ENCODE results near the gene CCL27. TPM values are rescaled to one million over a fixed set of nuclear protein-coding genes. Genes with fewer than 3 reads are reported as not detected.

The CCL27 gene
- total RNA-seq, 2 experiments from 2014 or later, result 0.80 TPM; not detected in 1

- Mint-ChIP-seq H3K4me3 (no peak overlapping the region), H3K4me1 (ENCODE audit: low read depth) (peaks cover 18% of the 10 kb centered on the region), H3K27ac (no peak overlapping the region), H3K27me3 (no peaks in the 10 kb centered on the region), H3K9me3 (no peaks in the 10 kb centered on the region), H3K36me3 (peaks cover 2% of the 10 kb centered on the region)
- ChIA-PET CTCF (interaction anchor here (1.0 to 2.5 kb wide), 3 partner anchors 8 to 19 kb away, joined by 3 to 8 read pairs (median 3); partner anchors contain the start of genes GALT and SIGMAR1), POLR2A (no interaction called here)
- intact Hi-C loops (cut with micrococcal nuclease), result no loop called here
- no peak for DNase-seq
Observed at GRCh38 chr9:34656992-34657391, 5.5 kb downstream of the CCL27 start.

- Mint-ChIP-seq H3K36me3 (peaks cover 5% of the 10 kb centered on the region), H3K9me3 (no peaks in the 10 kb centered on the region), H3K4me3 (no peak overlapping the region), H3K27me3 (no peaks in the 10 kb centered on the region), H3K4me1 (ENCODE audit: low read depth) (peaks cover 17% of the 10 kb centered on the region), H3K27ac (no peak overlapping the region)
- intact Hi-C loops (cut with micrococcal nuclease), result no loop called here
- no peak for DNase-seq
- POLR2A ChIA-PET, result interaction anchor here (0.6 to 0.8 kb wide), 2 partner anchors 10 to 47 kb away, joined by 3 read pairs; no protein-coding TSS in a partner anchor
- CTCF ChIA-PET, result no interaction called here
Observed at GRCh38 chr9:34655394-34655793, 7.1 kb downstream of the CCL27 start.

GRCh38 chr9:34654323-34655051, 8.0 kb downstream of the CCL27 start:
- H3K27ac Mint-ChIP-seq, result no peak overlapping the region
- CTCF ChIA-PET, result no interaction called here
- H3K9me3 Mint-ChIP-seq, result no peaks in the 10 kb centered on the region
- H3K27me3 Mint-ChIP-seq, result no peaks in the 10 kb centered on the region
- intact Hi-C loops (cut with micrococcal nuclease), result no loop called here
- POLR2A ChIA-PET, result no interaction called here
- H3K4me1 Mint-ChIP-seq (ENCODE audit: low read depth), result peaks cover 17% of the 10 kb centered on the region
- H3K4me3 Mint-ChIP-seq, result no peak overlapping the region
- no peak for DNase-seq
- H3K36me3 Mint-ChIP-seq, result peaks cover 8% of the 10 kb centered on the region

- Mint-ChIP-seq H3K36me3 (peaks cover 18% of the 10 kb centered on the region), H3K27me3 (no peaks in the 10 kb centered on the region), H3K27ac (no peak overlapping the region), H3K4me3 (no peak overlapping the region), H3K9me3 (no peaks in the 10 kb centered on the region), H3K4me1 (ENCODE audit: low read depth) (peaks cover 25% of the 10 kb centered on the region)
- ChIA-PET POLR2A (no interaction called here), CTCF (interaction anchor here (0.9 kb wide), 1 partner anchor 20 kb away, joined by 3 read pairs; no protein-coding TSS in a partner anchor)
- intact Hi-C loops (cut with micrococcal nuclease), result no loop called here
- DNase-seq, result no peak
Observed at GRCh38 chr9:34653151-34654072, 9.0 kb downstream of the CCL27 start.

- Mint-ChIP-seq H3K27me3 (no peaks in the 10 kb centered on the region), H3K27ac (peak overlapping the region; percentile 44), H3K4me1 (ENCODE audit: low read depth) (peaks cover 33% of the 10 kb centered on the region), H3K36me3 (peaks cover 26% of the 10 kb centered on the region), H3K4me3 (no peak overlapping the region), H3K9me3 (no peaks in the 10 kb centered on the region)
- intact Hi-C loops (cut with micrococcal nuclease), result no loop called here
- DNase-seq, result no peak
- ChIA-PET CTCF (interaction anchor here (0.9 to 1.0 kb wide), 2 partner anchors 19 to 50 kb away, joined by 3 read pairs; no protein-coding TSS in a partner anchor), POLR2A (interaction anchor here (1.5 kb wide), 1 partner anchor 12 kb away, joined by 3 read pairs; no protein-coding TSS in a partner anchor)
Observed at GRCh38 chr9:34652602-34653000, 9.9 kb downstream of the CCL27 start.

GRCh38 chr9:34651876-34652601, 10.4 kb downstream of the CCL27 start, which contains the start of gene IL11RA:
IL11RA (plus strand) TSS chr9:34652185; CDS start chr9:34655218, 3,033 bp downstream.
- DNase-seq, result peak; percentile 79
- intact Hi-C loops (cut with micrococcal nuclease), result no loop called here
- POLR2A ChIA-PET, result interaction anchor here (1.5 kb wide), 1 partner anchor 13 kb away, joined by 3 read pairs; no protein-coding TSS in a partner anchor
- Mint-ChIP-seq H3K27ac (peak within 1 kb of the TSS; percentile 44), H3K4me1 (ENCODE audit: low read depth) (peaks cover 36% of the 10 kb centered on the region), H3K9me3 (no peaks in the 10 kb centered on the region), H3K27me3 (no peaks in the 10 kb centered on the region), H3K36me3 (peaks cover 29% of the 10 kb centered on the region), H3K4me3 (peak within 1 kb of the TSS; percentile 16)
- CTCF ChIA-PET, result interaction anchor here (0.9 to 1.0 kb wide), 2 partner anchors 18 to 50 kb away, joined by 3 read pairs; no protein-coding TSS in a partner anchor

- Mint-ChIP-seq H3K9me3 (no peaks in the 10 kb centered on the region), H3K27ac (no peak overlapping the region), H3K4me3 (no peak overlapping the region), H3K4me1 (ENCODE audit: low read depth) (peaks cover 38% of the 10 kb centered on the region), H3K27me3 (no peaks in the 10 kb centered on the region), H3K36me3 (peaks cover 29% of the 10 kb centered on the region)
- ChIA-PET CTCF (interaction anchor here (1.3 kb wide), 1 partner anchor 51 kb away, joined by 6 read pairs; no protein-coding TSS in a partner anchor), POLR2A (interaction anchor here (1.5 kb wide), 1 partner anchor 14 kb away, joined by 3 read pairs; no protein-coding TSS in a partner anchor)
- DNase-seq, result no peak
- intact Hi-C loops (cut with micrococcal nuclease), result no loop called here
Observed at GRCh38 chr9:34651321-34651720, 11.1 kb downstream of the CCL27 start.

- intact Hi-C loops (cut with micrococcal nuclease), result no loop called here
- ChIA-PET CTCF (interaction anchor here (0.5 to 1.3 kb wide), 2 partner anchors 52 to 359 kb away, joined by 3 to 6 read pairs; no protein-coding TSS in a partner anchor), POLR2A (no interaction called here)
- Mint-ChIP-seq H3K27ac (no peak overlapping the region), H3K36me3 (peaks cover 29% of the 10 kb centered on the region), H3K4me3 (no peak overlapping the region), H3K9me3 (no peaks in the 10 kb centered on the region), H3K27me3 (no peaks in the 10 kb centered on the region), H3K4me1 (ENCODE audit: low read depth) (peaks cover 43% of the 10 kb centered on the region)
- no peak for DNase-seq
Observed at GRCh38 chr9:34650816-34651215, 11.6 kb downstream of the CCL27 start.

- DNase-seq, result no peak
- Mint-ChIP-seq H3K4me3 (peak overlapping the region; percentile 11), H3K27ac (no peak overlapping the region), H3K36me3 (peaks cover 29% of the 10 kb centered on the region), H3K27me3 (no peaks in the 10 kb centered on the region), H3K4me1 (ENCODE audit: low read depth) (peaks cover 44% of the 10 kb centered on the region), H3K9me3 (no peaks in the 10 kb centered on the region)
- intact Hi-C loops (cut with micrococcal nuclease), result no loop called here
- ChIA-PET POLR2A (interaction anchor here (0.8 to 1.3 kb wide), 2 partner anchors 10 to 13 kb away, joined by 3 to 4 read pairs; no protein-coding TSS in a partner anchor), CTCF (interaction anchor here (1.4 to 4.2 kb wide), 3 partner anchors 13 to 54 kb away, joined by 5 to 104 read pairs (median 8); partner anchors contain the start of gene SIGMAR1)
Observed at GRCh38 chr9:34648673-34649072, 13.8 kb downstream of the CCL27 start.

- DNase-seq, result peak; percentile 50
- Mint-ChIP-seq H3K27me3 (no peaks in the 10 kb centered on the region), H3K27ac (peak overlapping the region; percentile 84), H3K36me3 (peaks cover 29% of the 10 kb centered on the region), H3K9me3 (no peaks in the 10 kb centered on the region), H3K4me3 (peak overlapping the region; percentile 86), H3K4me1 (ENCODE audit: low read depth) (peaks cover 37% of the 10 kb centered on the region)
- ChIA-PET POLR2A (interaction anchor here (0.8 to 2.0 kb wide), 3 partner anchors 10 to 17 kb away, joined by 3 to 42 read pairs (median 5); partner anchors contain the start of gene SIGMAR1), CTCF (interaction anchor here (0.7 to 4.2 kb wide), 8 partner anchors 9 to 56 kb away, joined by 3 to 104 read pairs (median 10); partner anchors contain the start of genes CCL27, DCTN3 and SIGMAR1)
- intact Hi-C loops (cut with micrococcal nuclease), result loop anchor here (1.0 kb wide), 1 partner anchor 35 kb away; the partner anchor contains the start of gene RPP25L
Observed at GRCh38 chr9:34647651-34648050, 14.8 kb downstream of the CCL27 start.

GRCh38 chr9:34647084-34647403, 15.4 kb downstream of the CCL27 start:
- intact Hi-C loops (cut with micrococcal nuclease), result loop anchor here (1.0 kb wide), 1 partner anchor 35 kb away; the partner anchor contains the start of gene RPP25L
- Mint-ChIP-seq H3K27ac (peak overlapping the region; percentile 84), H3K9me3 (no peaks in the 10 kb centered on the region), H3K4me1 (ENCODE audit: low read depth) (peaks cover 31% of the 10 kb centered on the region), H3K36me3 (peaks cover 27% of the 10 kb centered on the region), H3K27me3 (no peaks in the 10 kb centered on the region), H3K4me3 (peak overlapping the region; percentile 86)
- no peak for DNase-seq
- ChIA-PET POLR2A (interaction anchor here (0.8 to 2.0 kb wide), 5 partner anchors 9 to 188 kb away, joined by 3 to 42 read pairs (median 4); partner anchors contain the start of genes DNAI1, FAM219A and SIGMAR1), CTCF (interaction anchor here (1.0 to 4.2 kb wide), 13 partner anchors 10 to 56 kb away, joined by 3 to 104 read pairs (median 8); partner anchors contain the start of genes CCL27, DCTN3, RPP25L and SIGMAR1)
